IMR-90 (cell line): ENCODE measurements around the gene SSBP2. TPM values are rescaled to one million over a fixed set of nuclear protein-coding genes. Genes with fewer than 3 reads are reported as not detected.
A peak's percentile ranks its signal among the peaks of the same experiment; 100 is the strongest.

Source experiments
- ATAC-seq: fragments of 200-7000 bp; cut with Tn5 transposase; 2 replicates; pipeline ENCODE4 v1.9.1; 2020; ENCODE audit warnings: low read depth, mild to moderate bottlenecking, moderate library complexity
- BruUV-seq: library from RNA; stranded (reverse); fragments of 400-500 nt; replicated peaks from 2 replicates; lab custom pipeline; 2021; lab: Mats Ljungman, UMichigan
- CTCF ChIA-PET: fragments of 300-600 bp; formaldehyde crosslinking; extraction: SDS; loops from one replicate; lab custom pipeline; 2021; ENCODE audit warnings: antibody characterized with exemption; lab: Yijun Ruan, JAX
- POLR2A ChIA-PET: fragments of 300-600 bp; sonication (Branson Sonifier 250); formaldehyde crosslinking; loops from one replicate; lab custom pipeline; 2022; ENCODE audit warnings: antibody characterized with exemption; ENCODE audit not compliant: unreplicated experiment; lab: Charles Lee
- DNase-seq: peaks from one replicate; pipeline ENCODE4 v3.0.0; 2013
- H2AFZ ChIP-seq: replicated peaks from 2 replicates; pipeline ENCODE3; 2013; ENCODE audit warnings: low read length, mild to moderate bottlenecking; ENCODE audit not compliant: poor library complexity
- H2AK5ac ChIP-seq: 2 replicates; pipeline ENCODE4 v1.6.1; 2013; ENCODE audit warnings: low read depth, low read length, inconsistent platforms
- H2AK9ac ChIP-seq: replicated peaks from 2 replicates; pipeline ENCODE3; 2013; ENCODE audit warnings: mild to moderate bottlenecking, low read depth, low read length, moderate library complexity; ENCODE audit not compliant: poor library complexity
- H2BK120ac ChIP-seq: 2 replicates; pipeline ENCODE4 v1.6.1; 2013; ENCODE audit warnings: low read depth, low read length, inconsistent platforms
- H2BK15ac ChIP-seq: 3 replicates; pipeline ENCODE4 v1.6.1; 2013; ENCODE audit warnings: low read depth, low read length, inconsistent platforms
- H2BK20ac ChIP-seq: 2 replicates; pipeline ENCODE4 v1.6.1; 2013; ENCODE audit warnings: low read depth, mild to moderate bottlenecking, inconsistent platforms, low read length, moderate library complexity
- H2BK5ac ChIP-seq: 2 replicates; pipeline ENCODE4 v1.6.1; 2013; ENCODE audit warnings: mild to moderate bottlenecking, low read depth, low read length, inconsistent platforms; ENCODE audit not compliant: poor library complexity, severe bottlenecking
- H3K14ac ChIP-seq: replicated peaks from 2 replicates; pipeline ENCODE4 v1.6.1; 2013; ENCODE audit warnings: low read depth, low read length, inconsistent platforms
- H3K18ac ChIP-seq: 2 replicates; pipeline ENCODE4 v1.6.1; 2013; ENCODE audit warnings: low read depth, low read length, control low read depth
- H3K23ac ChIP-seq: 2 replicates; pipeline ENCODE4 v1.6.1; 2013; ENCODE audit warnings: low read depth, low read length, inconsistent platforms
- H3K27ac ChIP-seq: 2 replicates; pipeline ENCODE4 v1.5.1; 2013; ENCODE audit warnings: mild to moderate bottlenecking, control low read depth, low read length; ENCODE audit not compliant: insufficient read depth
- H3K27me3 ChIP-seq: 2 replicates; pipeline ENCODE4 v1.6.1; 2013; ENCODE audit warnings: low read length; ENCODE audit not compliant: control insufficient read depth, insufficient read depth
- H3K36me3 ChIP-seq: 2 replicates; pipeline ENCODE4 v1.6.1; 2013; ENCODE audit warnings: low read length, mixed read lengths; ENCODE audit not compliant: control insufficient read depth, insufficient read depth
- H3K4ac ChIP-seq: 2 replicates; pipeline ENCODE4 v1.6.1; 2013; ENCODE audit warnings: low read depth, low read length, inconsistent platforms
- H3K4me1 ChIP-seq: 2 replicates; pipeline ENCODE4 v1.6.1; 2013; ENCODE audit warnings: low read length, mixed read lengths; ENCODE audit not compliant: control insufficient read depth, insufficient read depth
- H3K4me2 ChIP-seq: 2 replicates; pipeline ENCODE4 v1.6.1; 2013; ENCODE audit warnings: low read depth, mild to moderate bottlenecking, control low read depth, low read length, moderate library complexity
- H3K4me3 ChIP-seq: 2 replicates; pipeline ENCODE4 v1.5.1; 2013; ENCODE audit warnings: low read depth, mild to moderate bottlenecking, control low read depth, low read length, moderate library complexity; ENCODE audit not compliant: insufficient read depth
- H3K56ac ChIP-seq: 2 replicates; pipeline ENCODE4 v1.6.1; 2013; ENCODE audit warnings: low read length, inconsistent platforms; ENCODE audit not compliant: insufficient read depth; ENCODE audit errors: extremely low read depth
- H3K79me1 ChIP-seq, 2 experiments: 2 replicates each; pipeline ENCODE4 v1.6.1; 2013; ENCODE audit warnings: low read length in 2 of 2, inconsistent platforms in 1 of 2, low read depth in 1 of 2
- H3K9ac ChIP-seq: 2 replicates; pipeline ENCODE4 v1.6.1; 2013; ENCODE audit warnings: low read depth, low read length, control low read depth
- H3K9me1 ChIP-seq: 2 replicates; pipeline ENCODE4 v1.6.1; 2013; ENCODE audit warnings: low read length, inconsistent platforms; ENCODE audit not compliant: insufficient read depth
- H3K9me3 ChIP-seq: 2 replicates; pipeline ENCODE4 v1.6.1; 2013; ENCODE audit warnings: low read length; ENCODE audit not compliant: control insufficient read depth, insufficient read depth
- H4K20me1 ChIP-seq: 2 replicates; pipeline ENCODE4 v1.6.1; 2013; ENCODE audit warnings: low read length, inconsistent platforms; ENCODE audit not compliant: insufficient read depth
- H4K5ac ChIP-seq: 2 replicates; pipeline ENCODE4 v1.6.1; 2013; ENCODE audit warnings: mild to moderate bottlenecking, low read depth, low read length, control low read depth
- H4K8ac ChIP-seq, 2 experiments: 2 replicates each; pipeline ENCODE4 v1.6.1; 2013; ENCODE audit warnings: low read depth in 2 of 2, low read length in 2 of 2, control low read depth in 1 of 2, inconsistent platforms in 1 of 2
- H4K91ac ChIP-seq: 2 replicates; pipeline ENCODE4 v1.6.1; 2013; ENCODE audit warnings: low read depth, low read length, inconsistent platforms; ENCODE audit not compliant: insufficient read depth
- CEBPB ChIP-seq: IDR thresholded peaks from 2 replicates; pipeline ENCODE4 v1.6.1; 2012; ENCODE audit warnings: low read depth, low read length, improper control_type of control experiment
- CHD1 ChIP-seq: IDR thresholded peaks from 2 replicates; pipeline ENCODE4 v1.6.1; 2012; ENCODE audit warnings: low read depth, low read length, improper control_type of control experiment
- CTCF ChIP-seq: conservative IDR thresholded peaks from 2 replicates; pipeline ENCODE4 v1.5.1; 2012; ENCODE audit warnings: mild to moderate bottlenecking, low read depth, low read length, improper control_type of control experiment
- POLR2A ChIP-seq: IDR thresholded peaks from 2 replicates; pipeline ENCODE4 v1.6.1; 2012; ENCODE audit warnings: mild to moderate bottlenecking, low read depth, low read length
- RAD21 ChIP-seq: IDR thresholded peaks from 2 replicates; pipeline ENCODE4 v1.6.1; 2012; ENCODE audit warnings: low read length, improper control_type of control experiment
- RCOR1 ChIP-seq: IDR thresholded peaks from 2 replicates; pipeline ENCODE4 v1.6.1; 2012; ENCODE audit warnings: mild to moderate bottlenecking, low read length, improper control_type of control experiment; ENCODE audit not compliant: insufficient replicate concordance
- RFX5 ChIP-seq: IDR thresholded peaks from 2 replicates; pipeline ENCODE4 v1.8.0; 2012; ENCODE audit warnings: low read depth, mild to moderate bottlenecking, low read length, moderate library complexity
- SMC3 ChIP-seq: fragments of 150-350 bp; IDR thresholded peaks from 2 replicates; pipeline ENCODE4 v1.6.1; 2016; ENCODE audit warnings: low read depth, mild to moderate bottlenecking, antibody characterized with exemption, low read length, moderate library complexity
- USF2 ChIP-seq: fragments of 150-350 bp; IDR thresholded peaks from 2 replicates; pipeline ENCODE4 v1.6.1; 2017; ENCODE audit warnings: mild to moderate bottlenecking, antibody characterized with exemption, low read length, low read depth
- WGBS, 2 experiments: methylation state at CpG; one replicate each; pipeline versions ENCODE4 v1.1.5 to v1.1.7; 2013; ENCODE audit warnings: missing lambda C conversion rate in 2 of 2; ENCODE audit not compliant: insufficient read length in 1 of 2; ENCODE audit errors: extremely low coverage in 2 of 2; 5-methylcytosine and 5-hydroxymethylcytosine counted together
- dilution Hi-C: fragments of 300-500 bp; cut with HindIII; formaldehyde crosslinking; loops from one replicate; pipeline ENCODE4 v1.14.3; 2018; ENCODE audit warnings: low sequenced_read_pairs; ENCODE audit not compliant: unreplicated experiment
- in situ Hi-C: fragments of 300-500 bp; cut with MboI; formaldehyde crosslinking; loops from 3 replicates; pipeline ENCODE4 v1.14.3; 2019; ENCODE audit warnings: low sequenced_read_pairs, inconsistent platforms, mixed read lengths
- intact Hi-C: fragments of 100-400 bp; cut with micrococcal nuclease; formaldehyde crosslinking; loops from 2 replicates; pipeline ENCODE4 v1.10.0; 2022
- polyA plus RNA-seq, 3 experiments: library from polyadenylated mRNA; depleted of rRNA; stranded (reverse); fragments of >200 nt; gene quantifications; 2 replicates each; pipeline ENCODE4 v1.2.3, GENCODE V29; 2012; ENCODE audit warnings: low replicate concordance in 1 of 3
- total RNA-seq: library from RNA; depleted of rRNA; stranded (reverse); fragments of >200 nt; gene quantifications from 2 replicates; pipeline ENCODE4 v1.2.3, GENCODE V29; 2012

Gene SSBP2
- total and polyA plus RNA-seq, 2 of the 4 experiments (the other 2 are of a cell fraction), result 38.4 to 42.7 TPM

DNA sequence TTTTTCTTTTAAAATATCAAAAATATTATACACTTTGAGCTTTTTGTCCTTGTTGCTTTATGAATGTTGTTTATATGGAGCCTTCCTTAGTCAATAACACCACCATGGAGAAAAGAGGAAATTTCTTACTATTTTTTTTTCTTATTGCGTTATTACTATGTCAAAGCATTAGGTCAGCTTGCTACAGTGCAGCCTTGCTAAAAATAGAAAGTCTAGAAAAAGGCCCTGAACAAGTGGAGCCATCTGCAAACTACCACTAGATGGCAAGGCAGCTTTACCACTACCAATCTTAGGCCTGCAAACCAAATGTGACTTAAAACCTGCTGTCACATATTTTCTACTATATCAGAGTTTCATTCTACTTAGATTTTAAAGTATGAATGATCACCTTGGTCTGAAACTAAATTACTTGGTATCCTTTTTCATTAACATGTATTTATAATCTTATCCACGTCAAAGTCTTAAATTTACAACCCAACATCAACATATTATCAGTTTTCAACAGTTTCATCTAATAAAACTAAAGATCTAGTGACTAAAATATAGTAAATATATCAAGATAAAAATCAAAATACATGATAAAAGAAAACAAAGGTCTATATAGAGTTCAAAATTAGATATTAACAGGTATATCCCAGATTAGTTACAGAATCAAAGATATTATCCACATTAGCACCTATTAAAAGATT, 243.9 kb downstream of the SSBP2 start:
- Histone ChIP-seq H3K18ac (no peak overlapping the region), H2AK9ac (no peak overlapping the region), H2BK20ac (no peak overlapping the region), H3K9ac (no peak overlapping the region), H4K5ac (no peak overlapping the region), H3K14ac (no peak overlapping the region), H4K91ac (no peak overlapping the region), H3K27ac (no peak overlapping the region), H3K9me1 (no peaks in the 10 kb centered on the region), H3K4me1 (no peaks in the 10 kb centered on the region), H3K23ac (no peak overlapping the region), H2BK5ac (no peak overlapping the region), H2BK120ac (no peak overlapping the region), H3K4me3 (no peak overlapping the region), H3K9me3 (no peaks in the 10 kb centered on the region), H3K4ac (no peak overlapping the region), H2AK5ac (no peak overlapping the region), H2BK15ac (no peak overlapping the region), H4K20me1 (no peaks in the 10 kb centered on the region), H3K79me1 (no peaks in the 10 kb centered on the region), H3K56ac (no peak overlapping the region), H2AFZ (no peak overlapping the region), H3K36me3 (no peaks in the 10 kb centered on the region), H3K4me2 (no peak overlapping the region), H3K27me3 (no peaks in the 10 kb centered on the region), H4K8ac (no peak overlapping the region)
- intact Hi-C loops (loop anchor here (1.0 to 10.0 kb wide), 8 partner anchors 82 to 748 kb away; partner anchors contain the start of gene SSBP2), in situ Hi-C loops (loop anchor here (5.0 to 25.0 kb wide), 3 partner anchors 240 to 655 kb away; no protein-coding TSS in a partner anchor), dilution Hi-C loops (no loop called here)
- peak; percentile 93 for DNase-seq
- no TSS peak for BruUV-seq
- ChIA-PET CTCF (interaction anchor here (0.6 to 1.2 kb wide), 6 partner anchors 64 to 751 kb away, joined by 3 to 5 read pairs (median 3); no protein-coding TSS in a partner anchor), POLR2A (no interaction called here)
- WGBS, 2 experiments, result 100% methylated on average over 1 of the region's 2 CpGs; no CpG with 5 or more reads in 1 of the 2 experiments
- TF ChIP-seq RFX5 (no peak), CTCF (peak; percentile 96), RCOR1 (no peak), POLR2A (no peak), CEBPB (peak; percentile 66; the same call in 1 of the 2 replicates), CHD1 (no peak), SMC3 (peak; percentile 95), RAD21 (peak; percentile 98), USF2 (no peak)
- ATAC-seq, result peak; percentile 95
